ENCODE results near the gene TRIM29.
A peak's percentile ranks its signal among the peaks of the same experiment; 100 is the strongest.

Gene TRIM29

DNA sequence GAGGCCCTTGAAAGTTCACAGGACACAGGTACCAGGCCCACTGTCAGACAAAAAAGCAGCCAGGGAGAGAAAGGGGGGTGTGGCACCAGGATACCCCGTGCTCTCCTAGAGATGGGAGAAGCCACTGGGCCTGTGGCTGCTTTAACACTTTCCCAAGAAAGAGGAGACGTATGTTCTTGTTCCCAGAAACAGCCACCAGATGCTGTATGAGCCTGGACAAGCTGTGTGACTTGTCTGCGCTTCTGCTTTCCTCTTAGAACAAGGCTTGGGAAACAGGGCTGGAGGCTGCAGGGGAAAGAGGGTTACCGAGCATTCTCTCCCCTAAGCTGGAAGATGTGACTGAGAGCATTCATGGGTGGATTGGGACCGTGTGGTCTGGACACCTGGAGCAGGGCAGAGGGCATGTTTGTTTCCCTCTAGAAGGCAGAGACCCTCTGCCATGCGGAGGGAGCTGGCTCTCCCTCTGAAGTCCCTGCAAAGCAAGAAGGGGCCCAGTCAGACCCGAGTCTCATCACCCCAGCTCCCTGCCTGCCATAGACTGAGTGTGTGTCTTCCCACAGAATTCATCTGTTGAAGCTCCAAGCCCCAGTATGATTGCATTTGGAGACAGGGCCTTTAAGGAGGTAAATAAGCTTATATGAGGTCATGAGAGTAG, 74.1 kb downstream of the TRIM29 start:
- no peak overlapping the region for H3K4me3 ChIP-seq (ENCODE audit: low read depth in 1 of 2, low read length in 2 of 2)
- no peaks in the 10 kb centered on the region for H3K4me1 ChIP-seq (ENCODE audit: control insufficient read depth in 1 of 2, insufficient read depth in 2 of 2, low read length in 2 of 2)
- H3K36me3 ChIP-seq (ENCODE audit: control insufficient read depth in 1 of 2, insufficient read depth in 2 of 2, low read length in 2 of 2), result no peaks in the 10 kb centered on the region
- H3K27ac ChIP-seq (ENCODE audit: low read length), result no peak overlapping the region
- no peaks in the 10 kb centered on the region for H3K27me3 ChIP-seq (ENCODE audit: low read depth, low read length)
- H3K9me3 ChIP-seq (ENCODE audit: control insufficient read depth in 1 of 2, low read length in 2 of 2), result no peaks in the 10 kb centered on the region

DNA sequence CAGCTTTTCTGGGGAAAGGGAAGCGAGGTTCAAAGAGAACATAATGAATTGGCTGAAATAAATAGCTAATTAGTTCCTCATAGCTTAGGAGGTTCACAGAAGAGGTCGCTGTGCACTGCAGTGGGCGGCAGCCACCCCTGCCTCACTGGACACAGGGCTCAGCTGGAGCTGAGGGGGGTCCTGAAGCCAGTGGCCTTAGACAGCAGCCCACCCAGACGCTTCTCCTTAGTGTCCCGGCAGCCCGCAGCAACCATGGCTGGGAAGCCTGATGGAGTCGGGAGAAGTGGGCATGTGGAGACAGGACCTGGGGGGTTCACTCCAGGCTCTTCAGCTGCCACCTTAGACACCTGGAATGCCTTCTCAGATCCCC, 75.4 kb downstream of the TRIM29 start:
- no peaks in the 10 kb centered on the region for H3K36me3 ChIP-seq (ENCODE audit: control insufficient read depth in 1 of 2, insufficient read depth in 2 of 2, low read length in 2 of 2)
- H3K9me3 ChIP-seq (ENCODE audit: control insufficient read depth in 1 of 2, low read length in 2 of 2), result no peaks in the 10 kb centered on the region
- no peaks in the 10 kb centered on the region for H3K4me1 ChIP-seq (ENCODE audit: control insufficient read depth in 1 of 2, insufficient read depth in 2 of 2, low read length in 2 of 2)
- no peaks in the 10 kb centered on the region for H3K27me3 ChIP-seq (ENCODE audit: low read depth, low read length)
- H3K27ac ChIP-seq (ENCODE audit: low read length), result no peak overlapping the region
- no peak overlapping the region for H3K4me3 ChIP-seq (ENCODE audit: low read depth in 1 of 2, low read length in 2 of 2)

DNA sequence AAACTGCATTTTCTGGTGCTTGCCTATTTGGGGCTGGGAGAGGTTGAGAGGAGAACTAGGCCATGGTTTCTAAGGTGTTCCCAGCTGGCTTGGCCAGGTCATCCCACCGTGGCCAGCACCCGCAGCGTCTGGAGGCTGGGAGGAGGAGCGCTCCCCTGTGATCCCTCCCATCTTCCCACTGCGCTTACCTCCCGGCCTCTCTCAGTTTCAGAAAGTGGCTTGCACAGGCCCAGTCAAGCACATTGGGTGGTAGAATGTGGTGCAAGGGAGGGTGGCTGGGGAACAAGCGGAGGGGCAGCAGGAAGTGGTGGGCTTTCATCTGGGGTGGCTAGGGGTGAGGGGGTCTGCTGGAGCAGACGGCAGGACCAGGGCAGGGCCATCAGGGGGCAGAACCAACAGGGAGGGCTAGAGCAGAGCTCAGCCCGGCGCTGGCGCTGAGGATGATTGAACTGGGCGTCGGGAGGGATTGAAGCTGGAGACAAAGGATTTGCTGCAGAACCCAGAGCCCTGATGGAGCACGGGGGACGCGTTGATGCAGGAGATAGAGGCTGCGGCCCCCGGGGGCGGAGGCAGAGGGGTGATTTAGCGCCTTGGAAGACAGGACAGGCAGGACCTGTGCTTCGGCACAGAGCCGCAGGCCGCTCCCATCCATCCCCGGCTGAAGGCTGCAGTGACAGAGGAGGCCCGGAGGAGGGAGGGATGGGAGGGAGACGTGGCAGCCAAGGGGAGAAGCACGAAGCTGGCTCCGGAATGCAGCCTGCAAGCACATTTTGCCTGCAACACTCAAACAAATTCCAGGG, 76.0 kb downstream of the TRIM29 start:
- Histone ChIP-seq H3K27ac (ENCODE audit: low read length) (no peak overlapping the region), H3K36me3 (ENCODE audit: control insufficient read depth in 1 of 2, insufficient read depth in 2 of 2, low read length in 2 of 2) (no peaks in the 10 kb centered on the region), H3K4me1 (ENCODE audit: control insufficient read depth in 1 of 2, insufficient read depth in 2 of 2, low read length in 2 of 2) (no peaks in the 10 kb centered on the region), H3K27me3 (ENCODE audit: low read depth, low read length) (no peaks in the 10 kb centered on the region), H3K9me3 (ENCODE audit: control insufficient read depth in 1 of 2, low read length in 2 of 2) (no peaks in the 10 kb centered on the region), H3K4me3 (ENCODE audit: low read depth in 1 of 2, low read length in 2 of 2) (peak overlapping the region in 1 of 2 donors; percentile 6)
